A549 (cell line): Measurements from ENCODE around the gene DLG2.

ENCODE experiments used
- TF ChIP-seq, protein P1 (sequence below): IDR thresholded peaks from 2 replicates; pipeline ENCODE4 v1.6.1; 2012
- TF ChIP-seq, protein P2 (sequence below): fragments of >200 bp; sonication (Bioruptor Twin); formaldehyde crosslinking; IDR thresholded peaks from 3 replicates; pipeline ENCODE4 v1.5.1; 2016

DNA sequence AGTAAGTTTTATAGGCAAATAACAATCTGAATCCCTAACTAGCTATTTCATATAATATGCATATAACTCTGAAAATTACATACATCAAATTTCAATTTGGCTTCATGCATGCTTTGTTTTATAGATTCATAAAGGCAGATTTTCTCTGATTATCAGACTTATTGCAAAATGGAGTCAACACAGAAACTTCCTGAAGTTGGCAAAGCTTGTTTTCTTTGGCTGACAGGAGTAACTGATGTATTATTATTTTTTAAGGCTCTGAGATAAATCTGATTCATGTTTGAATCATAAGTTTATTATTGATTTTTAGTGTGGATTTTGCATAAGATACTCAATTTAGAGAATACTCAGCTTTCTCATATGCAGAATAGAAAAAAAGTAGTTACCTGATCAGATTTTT, 1984.6 kb downstream of the DLG2 start:
- TF ChIP-seq, protein P1, sequence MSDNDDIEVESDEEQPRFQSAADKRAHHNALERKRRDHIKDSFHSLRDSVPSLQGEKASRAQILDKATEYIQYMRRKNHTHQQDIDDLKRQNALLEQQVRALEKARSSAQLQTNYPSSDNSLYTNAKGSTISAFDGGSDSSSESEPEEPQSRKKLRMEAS, result no peak
- TF ChIP-seq, protein P2, sequence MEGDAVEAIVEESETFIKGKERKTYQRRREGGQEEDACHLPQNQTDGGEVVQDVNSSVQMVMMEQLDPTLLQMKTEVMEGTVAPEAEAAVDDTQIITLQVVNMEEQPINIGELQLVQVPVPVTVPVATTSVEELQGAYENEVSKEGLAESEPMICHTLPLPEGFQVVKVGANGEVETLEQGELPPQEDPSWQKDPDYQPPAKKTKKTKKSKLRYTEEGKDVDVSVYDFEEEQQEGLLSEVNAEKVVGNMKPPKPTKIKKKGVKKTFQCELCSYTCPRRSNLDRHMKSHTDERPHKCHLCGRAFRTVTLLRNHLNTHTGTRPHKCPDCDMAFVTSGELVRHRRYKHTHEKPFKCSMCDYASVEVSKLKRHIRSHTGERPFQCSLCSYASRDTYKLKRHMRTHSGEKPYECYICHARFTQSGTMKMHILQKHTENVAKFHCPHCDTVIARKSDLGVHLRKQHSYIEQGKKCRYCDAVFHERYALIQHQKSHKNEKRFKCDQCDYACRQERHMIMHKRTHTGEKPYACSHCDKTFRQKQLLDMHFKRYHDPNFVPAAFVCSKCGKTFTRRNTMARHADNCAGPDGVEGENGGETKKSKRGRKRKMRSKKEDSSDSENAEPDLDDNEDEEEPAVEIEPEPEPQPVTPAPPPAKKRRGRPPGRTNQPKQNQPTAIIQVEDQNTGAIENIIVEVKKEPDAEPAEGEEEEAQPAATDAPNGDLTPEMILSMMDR, result no peak
